OCI-LY7 (cell line): Measurements from ENCODE around the gene NOX3. TPM values are rescaled to one million over a fixed set of nuclear protein-coding genes. Genes with fewer than 3 reads are reported as not detected.

Experiments used
- BruUV-seq: library from RNA; stranded (reverse); fragments of 400-500 nt; replicated peaks from 2 replicates; lab custom pipeline; 2021; lab: Mats Ljungman, UMichigan
- CTCF ChIA-PET: fragments of 300-600 bp; sonication (Branson Sonifier 250); formaldehyde crosslinking; loops from one replicate; lab custom pipeline; 2022; ENCODE audit warnings: antibody characterized with exemption; ENCODE audit not compliant: unreplicated experiment; lab: Charles Lee
- POLR2A ChIA-PET: fragments of 300-600 bp; sonication (Branson Sonifier 250); formaldehyde crosslinking; loops from one replicate; lab custom pipeline; 2022; ENCODE audit warnings: antibody characterized with exemption; lab: Charles Lee
- DNase-seq: peaks from one replicate; pipeline ENCODE4 v3.0.0-alpha.2; 2015; ENCODE audit warnings: low spot score
- H2AFZ ChIP-seq: fragments of 200-600 bp; sonication (generic), shearing (Covaris generic); 2 replicates; pipeline ENCODE4 v1.6.1; 2014; ENCODE audit warnings: mild to moderate bottlenecking, antibody characterized with exemption, low read length, moderate library complexity
- H3K27ac ChIP-seq: fragments of 200-600 bp; sonication (generic); 2 replicates; pipeline ENCODE4 v1.5.1; 2014; ENCODE audit warnings: mixed run types, low read depth, mild to moderate bottlenecking, moderate library complexity, low read length, inconsistent platforms; ENCODE audit not compliant: poor library complexity, severe bottlenecking
- H3K36me3 ChIP-seq: fragments of 200-600 bp; sonication (generic); 2 replicates; pipeline ENCODE4 v1.6.1; 2014; ENCODE audit warnings: mild to moderate bottlenecking, antibody characterized with exemption, low read length, moderate library complexity, mixed read lengths; ENCODE audit not compliant: insufficient read depth
- H3K4me1 ChIP-seq: fragments of 200-600 bp; sonication (generic); 2 replicates; pipeline ENCODE4 v1.5.1; 2014; ENCODE audit warnings: mild to moderate bottlenecking, low read length; ENCODE audit not compliant: insufficient read depth, poor library complexity, severe bottlenecking
- H3K4me2 ChIP-seq: fragments of 200-600 bp; sonication (generic); 2 replicates; pipeline ENCODE4 v1.6.1; 2014; ENCODE audit warnings: mild to moderate bottlenecking, low read length
- H3K4me3 ChIP-seq: fragments of 200-600 bp; sonication (generic); 2 replicates; pipeline ENCODE4 v1.5.1; 2014; ENCODE audit warnings: mild to moderate bottlenecking, low read depth, low read length; ENCODE audit not compliant: poor library complexity, severe bottlenecking
- H3K79me2 ChIP-seq: fragments of 200-600 bp; sonication (generic); 2 replicates; pipeline ENCODE4 v1.6.1; 2016; ENCODE audit warnings: low read depth, mild to moderate bottlenecking, low read length, moderate library complexity, mixed read lengths; ENCODE audit not compliant: insufficient read depth
- H3K9me2 ChIP-seq: fragments of 200-600 bp; sonication (generic); 2 replicates; pipeline ENCODE4 v1.6.1; 2016; ENCODE audit warnings: mild to moderate bottlenecking, low read length, mixed read lengths; ENCODE audit not compliant: insufficient read depth
- H3K9me3 ChIP-seq: fragments of 200-600 bp; sonication (generic); 2 replicates; pipeline ENCODE4 v1.6.1; 2014; ENCODE audit warnings: mild to moderate bottlenecking, mixed run types, low read length, mixed read lengths
- H4K20me1 ChIP-seq: fragments of 200-600 bp; sonication (generic); 2 replicates; pipeline ENCODE4 v1.6.1; 2014; ENCODE audit warnings: mild to moderate bottlenecking, antibody characterized with exemption, low read length, moderate library complexity, mixed read lengths; ENCODE audit not compliant: insufficient read depth
- CTCF ChIP-seq: fragments of 200-600 bp; sonication (generic); conservative IDR thresholded peaks from 2 replicates; pipeline ENCODE4 v1.5.1; 2014; ENCODE audit warnings: mild to moderate bottlenecking, antibody characterized with exemption, low read length, moderate library complexity, mixed read lengths
- EZH2phosphoT487 ChIP-seq: fragments of 200-600 bp; sonication (generic); IDR thresholded peaks from 2 replicates; pipeline ENCODE4 v1.6.1; 2018; ENCODE audit warnings: low read depth, borderline replicate concordance, mild to moderate bottlenecking, mixed run types, antibody characterized with exemption, low read length, moderate library complexity, mixed read lengths
- intact Hi-C: fragments of 100-400 bp; cut with micrococcal nuclease; formaldehyde crosslinking; loops from one replicate; pipeline ENCODE4 v1.10.0; 2022; ENCODE audit not compliant: unreplicated experiment
- total RNA-seq, 2 experiments: library from RNA; depleted of rRNA in 1 of 2; stranded (reverse); fragments of >200 nt in 1 of 2; shearing (Covaris generic) in 1 of 2; gene quantifications; 2 replicates each; pipeline ENCODE4 v1.2.3, GENCODE V29; 2014 to 2022

Gene NOX3
- total RNA-seq, 2 experiments from 2014 or later: 0.22 TPM; not detected in 1

DNA sequence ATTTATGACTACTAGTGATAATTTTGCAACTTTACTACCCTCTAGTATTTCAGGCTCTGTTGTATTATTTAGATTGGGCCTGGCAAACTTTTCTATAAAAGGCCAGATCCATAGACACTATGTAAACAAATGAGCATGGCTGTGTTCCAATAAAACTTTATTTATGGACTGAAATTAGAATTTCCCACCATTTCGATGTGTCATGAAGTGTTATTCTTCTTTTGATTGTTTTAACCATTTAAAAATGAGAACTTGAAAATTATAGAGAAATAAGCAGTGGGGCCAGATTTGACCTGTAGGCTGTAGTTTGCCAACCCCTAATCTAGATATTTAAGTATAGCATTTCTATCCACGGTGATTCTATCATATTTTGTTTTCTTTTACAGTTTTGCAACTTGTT is 79.8 kb downstream of the NOX3 start:
- Histone ChIP-seq H3K4me2 (no peak overlapping the region), H3K9me3 (no peaks in the 10 kb centered on the region), H2AFZ (no peak overlapping the region), H3K36me3 (no peaks in the 10 kb centered on the region), H3K4me3 (no peak overlapping the region), H3K9me2 (no peaks in the 10 kb centered on the region), H3K4me1 (no peaks in the 10 kb centered on the region), H3K79me2 (no peaks in the 10 kb centered on the region), H3K27ac (no peak overlapping the region), H4K20me1 (no peaks in the 10 kb centered on the region)
- intact Hi-C loops: no loop called here
- ChIA-PET POLR2A (no interaction called here), CTCF (no interaction called here)
- TF ChIP-seq CTCF (no peak), EZH2phosphoT487 (no peak)
- BruUV-seq: no TSS peak
- no peak for DNase-seq

GRCh38 chr6:155374681-155375080 is 81.0 kb downstream of the NOX3 start:
- ChIA-PET POLR2A (no interaction called here), CTCF (no interaction called here)
- no TSS peak for BruUV-seq
- H3K79me2 ChIP-seq: no peaks in the 10 kb centered on the region
- no peaks in the 10 kb centered on the region for H3K9me2 ChIP-seq
- TF ChIP-seq CTCF: no peak
- no peak for TF ChIP-seq EZH2phosphoT487
- H4K20me1 ChIP-seq: no peaks in the 10 kb centered on the region
- H3K36me3 ChIP-seq: no peaks in the 10 kb centered on the region
- H3K4me1 ChIP-seq: no peaks in the 10 kb centered on the region
- H3K27ac ChIP-seq: no peak overlapping the region
- H3K9me3 ChIP-seq: no peaks in the 10 kb centered on the region
- H2AFZ ChIP-seq: no peak overlapping the region
- intact Hi-C loops: no loop called here
- H3K4me3 ChIP-seq: no peak overlapping the region
- no peak for DNase-seq
- H3K4me2 ChIP-seq: no peak overlapping the region

- ChIA-PET POLR2A (no interaction called here), CTCF (no interaction called here)
- Histone ChIP-seq H3K36me3 (no peaks in the 10 kb centered on the region), H3K9me3 (no peaks in the 10 kb centered on the region), H3K9me2 (no peaks in the 10 kb centered on the region), H3K4me2 (no peak overlapping the region), H3K79me2 (no peaks in the 10 kb centered on the region), H3K27ac (no peak overlapping the region), H3K4me1 (no peaks in the 10 kb centered on the region), H2AFZ (no peak overlapping the region), H4K20me1 (no peaks in the 10 kb centered on the region), H3K4me3 (no peak overlapping the region)
- no peak for TF ChIP-seq CTCF
- no peak for TF ChIP-seq EZH2phosphoT487
- no TSS peak for BruUV-seq
- no peak for DNase-seq
- intact Hi-C loops: no loop called here
Observed at GRCh38 chr6:155373276-155373675, 82.4 kb downstream of the NOX3 start.
